ENCODE data around the gene TXNRD2.

GRCh38 chr22:19879992-19880785, 61.4 kb downstream of the TXNRD2 start:
- no peak for TF ChIP-seq GATA2 (IDR thresholded peaks at IDR 0.05; ENCODE audit: low read depth, low read length)
- no peak for TF ChIP-seq GATA3 (IDR thresholded peaks at IDR 0.05; ENCODE audit: low read depth, low read length)
